SU-DHL-6 (cell line): ENCODE measurements around the gene RPUSD4.
A peak's percentile ranks its signal among the peaks of the same experiment; 100 is the strongest.

Experiments used
- H2AFZ ChIP-seq: fragments of 200-600 bp; sonication (generic); 2 replicates; pipeline ENCODE4 v1.6.1; 2014; ENCODE audit warnings: low read depth, mild to moderate bottlenecking, moderate library complexity, mixed read lengths, antibody characterized with exemption, low read length; ENCODE audit not compliant: severe bottlenecking
- H3F3A ChIP-seq: fragments of 200-600 bp; shearing (Covaris generic); 2 replicates; pipeline ENCODE4 v1.6.0; 2016; ENCODE audit warnings: antibody characterized with exemption, mild to moderate bottlenecking; ENCODE audit not compliant: insufficient read depth
- H3K27ac ChIP-seq: fragments of 200-600 bp; sonication (generic); 2 replicates; pipeline ENCODE4 v1.5.1; 2016; ENCODE audit warnings: low read depth, mild to moderate bottlenecking, low read length, moderate library complexity, mixed read lengths
- H3K27me3 ChIP-seq: fragments of 200-600 bp; sonication (generic), shearing (Covaris generic); 2 replicates; pipeline ENCODE4 v1.6.0; 2014; ENCODE audit warnings: mild to moderate bottlenecking, low read length
- H3K36me3 ChIP-seq: fragments of 200-600 bp; sonication (generic); 2 replicates; pipeline ENCODE4 v1.6.1; 2014; ENCODE audit warnings: mild to moderate bottlenecking, low read length, mixed read lengths
- H3K4me2 ChIP-seq: fragments of 300-600, 200-600 bp; shearing (Covaris generic), sonication (generic); 2 replicates; pipeline ENCODE4 v1.6.0; 2014; ENCODE audit warnings: low read length, low read depth, mild to moderate bottlenecking; ENCODE audit not compliant: poor library complexity, severe bottlenecking
- H3K4me3 ChIP-seq: fragments of 200-600 bp; sonication (generic); 2 replicates; pipeline ENCODE4 v1.5.1; 2014; ENCODE audit warnings: antibody characterized with exemption, low read length, mild to moderate bottlenecking, mixed read lengths; ENCODE audit not compliant: insufficient read depth, poor library complexity, severe bottlenecking
- H3K79me2 ChIP-seq: fragments of 200-600 bp; sonication (generic); 2 replicates; pipeline ENCODE4 v1.6.1; 2014; ENCODE audit warnings: mild to moderate bottlenecking, low read length, moderate library complexity; ENCODE audit not compliant: insufficient read depth
- H3K9ac ChIP-seq: fragments of 200-600 bp; sonication (generic); 2 replicates; pipeline ENCODE4 v1.7.0; 2014; ENCODE audit warnings: mild to moderate bottlenecking, low read length
- H3K9me2 ChIP-seq: fragments of 200-600 bp; sonication (generic); replicated peaks from 2 replicates; pipeline ENCODE4 v1.6.1; 2014; ENCODE audit warnings: low read length; ENCODE audit not compliant: insufficient read depth
- H3K9me3 ChIP-seq: fragments of 200-600 bp; sonication (generic); 2 replicates; pipeline ENCODE4 v1.6.1; 2014; ENCODE audit warnings: low read length, mixed read lengths; ENCODE audit not compliant: insufficient read depth
- H4K20me1 ChIP-seq: fragments of 200-600 bp; sonication (generic); 2 replicates; pipeline ENCODE4 v1.6.1; 2014; ENCODE audit warnings: low read depth, mild to moderate bottlenecking, antibody characterized with exemption, low read length, moderate library complexity, mixed read lengths
- CTCF ChIP-seq: fragments of 200-600 bp; sonication (generic); IDR thresholded peaks from one replicate; pipeline ENCODE4 v1.5.1; 2017; ENCODE audit warnings: antibody characterized with exemption, mild to moderate bottlenecking, low read length, moderate library complexity; ENCODE audit not compliant: insufficient read depth, poor library complexity, severe bottlenecking
- EZH2phosphoT487 ChIP-seq: fragments of 200-600 bp; sonication (generic), shearing (Covaris generic); conservative IDR thresholded peaks from 2 replicates; pipeline ENCODE4 v1.6.1; 2018; ENCODE audit warnings: mild to moderate bottlenecking, antibody characterized with exemption, low read length, moderate library complexity, mixed read lengths

The RPUSD4 gene

GRCh38 chr11:126188332-126189108, 22.9 kb downstream of the RPUSD4 start:
- H3K27ac ChIP-seq, result peak overlapping the region; percentile 43; the same call in 1 of the 2 replicates
- H3K4me3 ChIP-seq, result no peak overlapping the region
- no peaks in the 10 kb centered on the region for H3K36me3 ChIP-seq
- H3K4me2 ChIP-seq, result peak overlapping the region; percentile 44
- H3K9ac ChIP-seq, result no peak overlapping the region; the same call in 1 of the 2 replicates
- TF ChIP-seq CTCF, result no peak
- no peak for TF ChIP-seq EZH2phosphoT487
- no peak overlapping the region for H2AFZ ChIP-seq
- no peaks in the 10 kb centered on the region for H3K79me2 ChIP-seq
- no peaks in the 10 kb centered on the region for H3K9me3 ChIP-seq
- H4K20me1 ChIP-seq, result no peaks in the 10 kb centered on the region
- no peaks in the 10 kb centered on the region for H3K27me3 ChIP-seq
- H3F3A ChIP-seq, result no peaks in the 10 kb centered on the region
- no peaks in the 10 kb centered on the region for H3K9me2 ChIP-seq

- H3K27ac ChIP-seq, result no peak overlapping the region
- no peaks in the 10 kb centered on the region for H3F3A ChIP-seq
- no peaks in the 10 kb centered on the region for H3K27me3 ChIP-seq
- H3K9ac ChIP-seq, result no peak overlapping the region
- no peak overlapping the region for H3K4me2 ChIP-seq
- H3K9me3 ChIP-seq, result no peaks in the 10 kb centered on the region
- H3K9me2 ChIP-seq, result no peaks in the 10 kb centered on the region
- no peaks in the 10 kb centered on the region for H4K20me1 ChIP-seq
- no peak overlapping the region for H2AFZ ChIP-seq
- H3K36me3 ChIP-seq, result no peaks in the 10 kb centered on the region
- no peak for TF ChIP-seq EZH2phosphoT487
- no peak for TF ChIP-seq CTCF
- no peak overlapping the region for H3K4me3 ChIP-seq
- H3K79me2 ChIP-seq, result no peaks in the 10 kb centered on the region
Measured at GRCh38 chr11:126186708-126187529, 24.5 kb downstream of the RPUSD4 start.

- Histone ChIP-seq H3K27ac (no peak overlapping the region), H3K9ac (no peak overlapping the region), H3K4me3 (no peak overlapping the region), H3K4me2 (no peak overlapping the region), H4K20me1 (no peaks in the 10 kb centered on the region), H3K9me3 (no peaks in the 10 kb centered on the region), H3K9me2 (no peaks in the 10 kb centered on the region), H2AFZ (no peak overlapping the region), H3K27me3 (no peaks in the 10 kb centered on the region), H3K79me2 (no peaks in the 10 kb centered on the region), H3F3A (no peaks in the 10 kb centered on the region), H3K36me3 (no peaks in the 10 kb centered on the region)
- TF ChIP-seq CTCF (no peak), EZH2phosphoT487 (no peak)
Measured at GRCh38 chr11:126186025-126186698, 25.3 kb downstream of the RPUSD4 start.
